Spleen (tissue), 11 donors: ENCODE results near the gene SSH2. TPM values are rescaled to one million over a fixed set of nuclear protein-coding genes. Genes with fewer than 3 reads are reported as not detected.

ENCODE experiments used
- DNase-seq: peaks from one replicate; pipeline ENCODE4 v3.0.0-alpha.2; 2020
- H3K27ac ChIP-seq, 8 donors: fragments of 200-600 bp; sonication (generic) in 7 of 8; 1 replicate in 4 of 8; 2 replicates in 4 of 8; pipeline versions ENCODE4 v1.5.0 to v1.8.0; 2016 to 2021; ENCODE audit warnings: inconsistent platforms in 4 of 8, mild to moderate bottlenecking in 4 of 8, moderate library complexity in 1 of 8
- H3K27me3 ChIP-seq, 7 donors: fragments of 200-600 bp; sonication (generic) in 6 of 7; replicated peaks in 1 of 7; 1 replicate in 4 of 7; 2 replicates in 3 of 7; pipeline versions ENCODE4 v1.5.0 to v1.8.0; 2016 to 2021; ENCODE audit warnings: inconsistent platforms in 3 of 7, mild to moderate bottlenecking in 1 of 7
- H3K36me3 ChIP-seq, 6 donors: fragments of 200-600 bp; sonication (generic) in 5 of 6; 1 replicate in 4 of 6; 2 replicates in 2 of 6; pipeline versions ENCODE4 v1.5.0 to v1.8.0; 2016 to 2021; ENCODE audit warnings: inconsistent platforms in 2 of 6
- H3K4me1 ChIP-seq, 6 donors: fragments of 200-600 bp; sonication (generic) in 5 of 6; 1 replicate in 3 of 6; 2 replicates in 3 of 6; pipeline versions ENCODE4 v1.5.0 to v1.8.0; 2016 to 2021; ENCODE audit warnings: inconsistent platforms in 3 of 6
- H3K4me3 ChIP-seq, 8 donors: fragments of 200-600 bp; sonication (generic) in 7 of 8; 1 replicate in 4 of 8; 2 replicates in 4 of 8; pipeline versions ENCODE4 v1.5.0 to v1.8.0; 2016 to 2021; ENCODE audit warnings: inconsistent platforms in 4 of 8, mild to moderate bottlenecking in 4 of 8, moderate library complexity in 2 of 8
- H3K9me3 ChIP-seq, 8 donors: fragments of 200-600 bp; sonication (generic) in 7 of 8; 1 replicate in 4 of 8; 2 replicates in 4 of 8; pipeline versions ENCODE4 v1.5.0 to v1.8.0; 2016 to 2021; ENCODE audit warnings: inconsistent platforms in 4 of 8
- POLR2A ChIP-seq, 3 donors: fragments of 450-650 bp; IDR thresholded peaks; one replicate each; pipeline ENCODE4 v1.5.1; 2017; ENCODE audit warnings: antibody characterized with exemption in 3 of 3, mild to moderate bottlenecking in 1 of 3
- POLR2AphosphoS5 ChIP-seq, 3 donors: sonication (generic); formaldehyde crosslinking; IDR thresholded peaks; one replicate each; pipeline ENCODE4 v1.5.1; 2017; ENCODE audit warnings: antibody characterized with exemption in 3 of 3
- WGBS, 5 donors: extraction: QIAGEN DNeasy Blood & Tissue Kit in 3 of 5; methylation state at CpG; one replicate each; pipeline versions ENCODE4 v1.1.5 to v1.1.7; 2013 to 2018; 5-methylcytosine and 5-hydroxymethylcytosine counted together
- intact Hi-C: fragments of 100-400 bp; cut with DNase I; formaldehyde crosslinking; loops from one replicate; pipeline ENCODE4 v1.15.0; 2023; ENCODE audit warnings: low total_unique reads
- polyA plus RNA-seq, 3 donors: library from polyadenylated mRNA; stranded (reverse); fragments of 200-250 nt; gene quantifications; one replicate each; pipeline ENCODE4 v1.2.1, GENCODE V29; 2013
- total RNA-seq, 7 donors: library from RNA; depleted of rRNA in 3 of 7; stranded (reverse); fragments of >200 nt in 3 of 7; fragmentation: NEBNext Ultra II Directional in 4 of 7; extraction: Animal tissue kit (Norgen Biotek cat#: 25700) in 4 of 7; gene quantifications; one replicate each; pipeline versions ENCODE4 v1.1.0 to v1.2.1, GENCODE V29; 2016 to 2021
- TF ChIP-seq, protein P1 (sequence below), 11 experiments: fragments of 200-600 bp in 7 of 11; fragments of 450-650 bp in 4 of 11; sonication (generic) in 4 of 11; IDR thresholded peaks in 8 of 11; conservative IDR thresholded peaks in 3 of 11; 1 replicate in 7 of 11; 2 replicates in 4 of 11; pipeline versions ENCODE4 v1.4.0 to v1.8.0; 2016 to 2021; ENCODE audit warnings: antibody characterized with exemption in 11 of 11, inconsistent platforms in 4 of 11, mild to moderate bottlenecking in 1 of 11
- donor health status: healthy with polysubstance abuse.
- donor health status: DM: no; HTN: no; CAD: no; lungs with moderate emphysema.
- donor health status: DM: no; HTN: no; CAD: no.
- donor health status: Bipolar disorder and iron deficiency.
- donor health status: healthy.
- donor health status: DM: no; HTN: no; CAD: no.
- donor health status: DM: yes; HTN: yes; CAD: no.

Gene SSH2
- total and polyA plus RNA-seq, 10 donors: 15.9 to 182 (median 113) TPM

DNA sequence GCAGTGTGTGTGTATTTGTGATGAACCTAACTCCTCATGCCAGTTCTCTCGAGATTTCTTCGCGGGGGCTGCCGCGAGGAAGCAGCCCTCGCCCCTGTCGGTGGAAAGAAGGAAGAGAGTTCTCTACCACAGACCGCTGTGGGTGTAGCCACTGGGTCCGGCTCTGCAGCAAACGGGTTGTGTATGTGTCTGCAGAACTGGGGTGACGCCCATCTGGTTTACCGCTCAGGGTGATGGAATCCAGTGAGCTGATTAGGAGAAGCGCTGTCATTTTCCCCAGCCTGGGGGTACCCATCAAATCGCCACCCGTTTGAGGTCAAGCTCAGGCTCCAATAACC is 315.0 kb downstream of the SSH2 start:
- no peaks in the 10 kb centered on the region for H3K36me3 ChIP-seq
- TF ChIP-seq, protein P1, sequence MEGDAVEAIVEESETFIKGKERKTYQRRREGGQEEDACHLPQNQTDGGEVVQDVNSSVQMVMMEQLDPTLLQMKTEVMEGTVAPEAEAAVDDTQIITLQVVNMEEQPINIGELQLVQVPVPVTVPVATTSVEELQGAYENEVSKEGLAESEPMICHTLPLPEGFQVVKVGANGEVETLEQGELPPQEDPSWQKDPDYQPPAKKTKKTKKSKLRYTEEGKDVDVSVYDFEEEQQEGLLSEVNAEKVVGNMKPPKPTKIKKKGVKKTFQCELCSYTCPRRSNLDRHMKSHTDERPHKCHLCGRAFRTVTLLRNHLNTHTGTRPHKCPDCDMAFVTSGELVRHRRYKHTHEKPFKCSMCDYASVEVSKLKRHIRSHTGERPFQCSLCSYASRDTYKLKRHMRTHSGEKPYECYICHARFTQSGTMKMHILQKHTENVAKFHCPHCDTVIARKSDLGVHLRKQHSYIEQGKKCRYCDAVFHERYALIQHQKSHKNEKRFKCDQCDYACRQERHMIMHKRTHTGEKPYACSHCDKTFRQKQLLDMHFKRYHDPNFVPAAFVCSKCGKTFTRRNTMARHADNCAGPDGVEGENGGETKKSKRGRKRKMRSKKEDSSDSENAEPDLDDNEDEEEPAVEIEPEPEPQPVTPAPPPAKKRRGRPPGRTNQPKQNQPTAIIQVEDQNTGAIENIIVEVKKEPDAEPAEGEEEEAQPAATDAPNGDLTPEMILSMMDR (IDR thresholded peaks at IDR 0.05 in 8 of 11, conservative IDR thresholded peaks at IDR 0.05 in 3 of 11): peak in 1 of 11 experiments; percentile 9
- TF ChIP-seq POLR2AphosphoS5 (IDR thresholded peaks at IDR 0.05) (no peak), POLR2A (IDR thresholded peaks at IDR 0.05) (no peak)
- peaks cover 0 to 67% (median 10%) of the 10 kb centered on the region in 7 donors for H3K27me3 ChIP-seq
- no peaks in the 10 kb centered on the region for H3K9me3 ChIP-seq
- H3K4me3 ChIP-seq: peak overlapping the region; percentile 31 to 71 (median 42)
- peak; percentile 87 for DNase-seq
- 2 to 10% (median 6%) methylated on average over 7 to 15 of the region's 15 CpGs for WGBS, 5 donors
- peak overlapping the region in 5 of 8 donors; percentile 47 to 82 (median 61) for H3K27ac ChIP-seq
- intact Hi-C loops: loop anchor here (2.0 kb wide), 1 partner anchor 24 kb away; no protein-coding TSS in a partner anchor
- peaks cover 43 to 69% (median 62%) of the 10 kb centered on the region in 6 donors for H3K4me1 ChIP-seq

- peak overlapping the region in 2 of 8 donors; percentile 70 to 82 for H3K27ac ChIP-seq
- H3K4me1 ChIP-seq: peaks cover 43 to 69% (median 62%) of the 10 kb centered on the region in 6 donors
- intact Hi-C loops: loop anchor here (2.0 kb wide), 1 partner anchor 24 kb away; no protein-coding TSS in a partner anchor
- no peaks in the 10 kb centered on the region for H3K9me3 ChIP-seq
- DNase-seq: peak; percentile 78
- H3K36me3 ChIP-seq: no peaks in the 10 kb centered on the region
- WGBS, 5 donors: 55 to 69% (median 61%) methylated on average over 14 to 16 of the region's 16 CpGs
- H3K4me3 ChIP-seq: peak overlapping the region in 4 of 8 donors; percentile 44 to 71 (median 51)
- TF ChIP-seq, protein P1 (IDR thresholded peaks at IDR 0.05 in 8 of 11, conservative IDR thresholded peaks at IDR 0.05 in 3 of 11): no peak
- TF ChIP-seq POLR2A (IDR thresholded peaks at IDR 0.05) (no peak), POLR2AphosphoS5 (IDR thresholded peaks at IDR 0.05) (no peak)
- peaks cover 0 to 66% (median 10%) of the 10 kb centered on the region in 7 donors for H3K27me3 ChIP-seq
Measured at GRCh38 chr17:29614349-29615047, 315.5 kb downstream of the SSH2 start.

DNA sequence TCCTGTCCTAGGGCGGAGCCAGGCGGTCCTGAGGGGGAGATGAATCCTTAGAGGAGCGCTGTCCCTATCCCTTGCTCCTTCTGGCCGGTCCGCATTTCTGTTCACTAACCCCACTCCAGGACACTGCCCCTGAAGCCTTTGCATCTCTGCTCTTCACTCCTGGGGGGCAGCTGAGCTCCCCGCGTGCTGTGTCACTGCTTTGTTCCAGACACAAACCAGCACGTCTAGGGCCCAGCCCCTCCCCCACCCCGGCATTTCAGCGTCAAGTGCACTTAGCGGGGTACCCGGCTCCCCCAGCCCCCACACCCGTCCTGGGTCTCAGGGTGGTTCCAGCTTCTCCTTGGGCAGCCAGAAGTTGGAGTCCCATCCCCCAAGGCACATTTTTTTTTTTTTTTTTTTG is 316.2 kb downstream of the SSH2 start:
- Histone ChIP-seq H3K4me3 (peak overlapping the region in 7 of 8 donors; percentile 33 to 69 (median 44)), H3K9me3 (no peaks in the 10 kb centered on the region), H3K36me3 (no peaks in the 10 kb centered on the region), H3K27ac (peak overlapping the region in 3 of 8 donors; percentile 18 to 53 (median 39)), H3K27me3 (peaks cover 0 to 59% (median 10%) of the 10 kb centered on the region in 7 donors), H3K4me1 (peaks cover 43 to 65% (median 61%) of the 10 kb centered on the region in 6 donors)
- intact Hi-C loops: loop anchor here (2.0 kb wide), 1 partner anchor 23 kb away; no protein-coding TSS in a partner anchor
- TF ChIP-seq POLR2AphosphoS5 (IDR thresholded peaks at IDR 0.05) (no peak), POLR2A (IDR thresholded peaks at IDR 0.05) (no peak)
- TF ChIP-seq, protein P1 (IDR thresholded peaks at IDR 0.05 in 8 of 11, conservative IDR thresholded peaks at IDR 0.05 in 3 of 11): no peak
- WGBS, 5 donors: 21 to 36% (median 24%) methylated on average over 12 to 13 of the region's 13 CpGs
- DNase-seq: no peak

DNA sequence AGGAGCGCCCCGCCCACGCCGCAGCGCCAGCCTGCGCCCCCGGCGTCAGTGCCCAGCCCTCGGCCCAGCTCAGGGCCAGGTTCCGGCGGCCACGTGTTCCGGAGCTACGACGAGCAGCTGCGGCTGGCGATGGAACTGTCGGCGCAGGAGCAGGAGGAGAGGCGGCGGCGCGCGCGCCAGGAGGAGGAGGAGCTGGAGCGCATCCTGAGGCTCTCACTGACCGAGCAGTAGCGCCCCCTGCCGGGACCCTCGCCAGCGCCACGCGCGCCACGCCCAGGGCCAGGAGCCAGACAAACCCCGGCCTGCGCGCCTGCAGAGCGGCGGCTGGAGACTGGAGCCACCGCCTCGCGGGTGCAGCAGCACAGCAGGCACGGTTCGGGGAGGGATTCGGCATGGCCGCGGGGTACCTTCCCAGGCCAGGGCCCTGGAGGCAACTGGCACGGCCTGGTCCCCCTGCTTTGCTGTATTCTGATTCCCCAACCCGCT is 316.6 kb downstream of the SSH2 start:
- Histone ChIP-seq H3K36me3 (no peaks in the 10 kb centered on the region), H3K27ac (peak overlapping the region in 3 of 8 donors; percentile 18 to 53 (median 39)), H3K9me3 (no peaks in the 10 kb centered on the region), H3K4me1 (peaks cover 42 to 60% (median 59%) of the 10 kb centered on the region in 6 donors), H3K27me3 (peaks cover 0 to 55% (median 10%) of the 10 kb centered on the region in 7 donors), H3K4me3 (peak overlapping the region in 7 of 8 donors; percentile 33 to 69 (median 44))
- peak; percentile 97 for DNase-seq
- TF ChIP-seq, protein P1 (IDR thresholded peaks at IDR 0.05 in 8 of 11, conservative IDR thresholded peaks at IDR 0.05 in 3 of 11): peak; percentile 82 to 98 (median 96)
- TF ChIP-seq POLR2AphosphoS5 (IDR thresholded peaks at IDR 0.05): peak; percentile 58 to 84 (median 69)
- TF ChIP-seq POLR2A (IDR thresholded peaks at IDR 0.05): no peak
- 0 to 2% (median 1%) methylated on average over 17 to 50 of the region's 50 CpGs for WGBS, 5 donors
- intact Hi-C loops: no loop called here
